Thoracic aorta (tissue), 2 donors: Measurements from ENCODE around the gene ITM2C. TPM values are rescaled to one million over a fixed set of nuclear protein-coding genes. Genes with fewer than 3 reads are reported as not detected.
A peak's percentile ranks its signal among the peaks of the same experiment; 100 is the strongest.

Experiments
- ATAC-seq: fragments of 150-250 bp; one replicate; pipeline ENCODE4 v1.8.0; 2017; ENCODE audit warnings: low read depth; ENCODE audit not compliant: insufficient number of reproducible peaks, low FRiP score
- DNase-seq: peaks from one replicate; pipeline ENCODE4 v3.0.0-alpha.2; 2020; ENCODE audit warnings: low spot score
- H3K27ac ChIP-seq, 2 donors: fragments of 200-600 bp; sonication (generic); 1 replicate in 1 of 2; 2 replicates in 1 of 2; pipeline ENCODE4 v1.5.1; 2016; ENCODE audit warnings: mild to moderate bottlenecking in 2 of 2, moderate library complexity in 2 of 2
- H3K27me3 ChIP-seq: fragments of 200-600 bp; sonication (generic); replicated peaks from 2 replicates; pipeline ENCODE4 v1.6.0; 2016; ENCODE audit warnings: mild to moderate bottlenecking; ENCODE audit not compliant: insufficient read depth
- H3K36me3 ChIP-seq: fragments of 200-600 bp; sonication (generic); one replicate; pipeline ENCODE4 v1.5.1; 2016
- H3K4me1 ChIP-seq, 2 donors: fragments of 200-600 bp; sonication (generic); 1 replicate in 1 of 2; 2 replicates in 1 of 2; pipeline versions ENCODE4 v1.5.1 to v1.6.0; 2016; ENCODE audit warnings: low read depth in 2 of 2, mild to moderate bottlenecking in 1 of 2; ENCODE audit not compliant: control insufficient read depth in 1 of 2
- H3K4me3 ChIP-seq: fragments of 200-600 bp; sonication (generic); 2 replicates; pipeline ENCODE4 v1.5.1; 2016; ENCODE audit warnings: mild to moderate bottlenecking
- H3K9me3 ChIP-seq: fragments of 200-600 bp; sonication (generic); 2 replicates; pipeline ENCODE4 v1.5.1; 2016
- total RNA-seq, 2 donors: library from RNA; depleted of rRNA; stranded (reverse); fragments of >200 nt; gene quantifications; one replicate each; pipeline versions ENCODE4 v1.1.0 to v1.2.3, GENCODE V29; 2016
- TF ChIP-seq, protein P1 (sequence below): fragments of 200-600 bp; sonication (generic); IDR thresholded peaks from one replicate; pipeline ENCODE4 v1.5.1; 2019; ENCODE audit warnings: antibody characterized with exemption

Gene ITM2C
- total RNA-seq, 2 donors from 2014 or later = 65.5 to 70.6 TPM

DNA sequence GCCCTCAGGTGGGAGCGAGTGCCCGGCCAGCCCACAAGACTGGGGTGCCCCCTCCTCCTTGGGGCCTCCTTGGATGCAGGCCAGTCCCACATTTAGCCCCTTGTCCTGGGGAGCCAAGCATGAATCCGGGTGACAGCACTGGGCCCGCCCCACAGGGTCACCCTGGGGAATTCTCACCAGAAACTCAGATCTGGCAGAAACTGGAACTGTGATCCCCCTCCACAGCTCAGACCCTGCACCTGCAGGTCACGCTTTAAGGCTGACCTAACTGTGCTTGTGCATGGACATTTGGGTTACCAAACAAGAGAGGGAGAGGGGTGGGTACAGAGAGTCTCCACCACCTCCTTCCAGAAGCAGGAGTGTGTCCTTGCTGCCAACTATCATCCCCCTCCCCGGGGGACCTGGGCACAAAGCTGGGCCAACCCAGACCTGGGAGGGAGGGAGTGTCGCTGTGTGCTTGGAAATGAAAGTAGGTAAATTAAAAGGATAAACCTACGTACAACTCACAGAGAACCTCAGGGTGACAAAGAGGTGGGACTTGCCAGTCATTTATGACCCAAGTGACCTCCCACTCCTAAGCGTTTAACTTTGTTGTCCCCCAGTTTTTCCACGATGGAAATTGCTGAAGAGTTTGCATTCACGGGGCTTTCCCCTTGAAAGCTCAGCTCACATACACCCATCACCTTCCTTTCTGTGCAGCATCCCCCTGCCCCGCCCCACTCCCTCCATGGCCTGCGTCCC is 9.1 kb downstream of the ITM2C start:
- no peak overlapping the region for H3K4me3 ChIP-seq
- DNase-seq = no peak

DNA sequence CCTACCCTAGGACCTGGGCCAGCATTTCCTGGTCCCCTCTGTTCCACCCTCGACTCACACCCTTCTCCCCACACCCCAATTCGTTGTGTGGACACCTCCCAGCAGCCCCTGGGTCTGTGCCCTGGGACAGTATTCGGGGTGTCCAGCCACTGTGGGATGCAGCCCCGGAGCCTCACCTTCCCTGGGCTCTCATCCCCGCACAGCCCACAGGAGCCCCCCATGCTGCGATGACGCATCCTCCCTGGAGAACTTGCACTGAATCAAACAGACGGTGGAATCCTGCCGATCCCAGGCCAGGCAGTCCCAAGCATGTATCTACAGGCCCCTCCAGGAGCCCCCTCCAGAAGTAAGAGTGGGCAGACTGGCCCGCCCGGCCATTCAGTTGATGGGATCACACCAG is 9.7 kb downstream of the ITM2C start:
- no peak for DNase-seq
- Histone ChIP-seq H3K27me3 (no peaks in the 10 kb centered on the region), H3K36me3 (peaks cover 8% of the 10 kb centered on the region), H3K4me1 (peaks cover 8 to 34% of the 10 kb centered on the region in 2 donors), H3K4me3 (no peak overlapping the region), H3K27ac (no peak overlapping the region), H3K9me3 (no peaks in the 10 kb centered on the region)
- no peak for ATAC-seq
- TF ChIP-seq, protein P1, sequence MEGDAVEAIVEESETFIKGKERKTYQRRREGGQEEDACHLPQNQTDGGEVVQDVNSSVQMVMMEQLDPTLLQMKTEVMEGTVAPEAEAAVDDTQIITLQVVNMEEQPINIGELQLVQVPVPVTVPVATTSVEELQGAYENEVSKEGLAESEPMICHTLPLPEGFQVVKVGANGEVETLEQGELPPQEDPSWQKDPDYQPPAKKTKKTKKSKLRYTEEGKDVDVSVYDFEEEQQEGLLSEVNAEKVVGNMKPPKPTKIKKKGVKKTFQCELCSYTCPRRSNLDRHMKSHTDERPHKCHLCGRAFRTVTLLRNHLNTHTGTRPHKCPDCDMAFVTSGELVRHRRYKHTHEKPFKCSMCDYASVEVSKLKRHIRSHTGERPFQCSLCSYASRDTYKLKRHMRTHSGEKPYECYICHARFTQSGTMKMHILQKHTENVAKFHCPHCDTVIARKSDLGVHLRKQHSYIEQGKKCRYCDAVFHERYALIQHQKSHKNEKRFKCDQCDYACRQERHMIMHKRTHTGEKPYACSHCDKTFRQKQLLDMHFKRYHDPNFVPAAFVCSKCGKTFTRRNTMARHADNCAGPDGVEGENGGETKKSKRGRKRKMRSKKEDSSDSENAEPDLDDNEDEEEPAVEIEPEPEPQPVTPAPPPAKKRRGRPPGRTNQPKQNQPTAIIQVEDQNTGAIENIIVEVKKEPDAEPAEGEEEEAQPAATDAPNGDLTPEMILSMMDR = no peak

More for the DNA sequence above, 9.1 kb downstream of the ITM2C start:
- peak overlapping the region in 1 of 2 donors; percentile 25 for H3K27ac ChIP-seq
- TF ChIP-seq, protein P1 = no peak
- no peak for ATAC-seq
- peaks cover 8% of the 10 kb centered on the region for H3K36me3 ChIP-seq
- no peaks in the 10 kb centered on the region for H3K27me3 ChIP-seq
- H3K4me1 ChIP-seq = peaks cover 8 to 41% of the 10 kb centered on the region in 2 donors
- no peaks in the 10 kb centered on the region for H3K9me3 ChIP-seq

DNA sequence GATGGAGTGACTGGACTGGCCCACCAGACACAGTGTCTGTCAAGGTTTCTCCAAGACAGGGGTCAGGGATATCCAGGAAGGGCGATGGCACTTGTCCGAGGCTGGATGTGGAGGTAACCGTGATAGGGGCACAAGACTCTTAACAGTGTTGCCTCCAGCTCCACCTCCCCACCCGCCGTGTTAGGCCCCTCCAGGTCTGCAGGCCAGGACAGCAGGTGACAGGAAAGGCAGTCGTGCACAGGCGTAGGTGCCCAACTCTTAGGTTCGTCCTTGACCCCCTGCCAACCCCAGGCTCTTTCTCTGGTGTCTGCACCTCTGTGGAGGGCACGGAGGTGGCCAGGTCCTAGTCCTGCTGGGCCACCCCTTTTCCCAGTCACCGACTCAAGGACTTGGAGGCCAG is 10.1 kb downstream of the ITM2C start:
- no peaks in the 10 kb centered on the region for H3K9me3 ChIP-seq
- H3K36me3 ChIP-seq = peaks cover 8% of the 10 kb centered on the region
- H3K4me3 ChIP-seq = no peak overlapping the region
- TF ChIP-seq, protein P1 = no peak
- H3K4me1 ChIP-seq = peaks cover 8 to 30% of the 10 kb centered on the region in 2 donors
- DNase-seq = no peak
- H3K27me3 ChIP-seq = no peaks in the 10 kb centered on the region
- ATAC-seq = no peak
- H3K27ac ChIP-seq = no peak overlapping the region

DNA sequence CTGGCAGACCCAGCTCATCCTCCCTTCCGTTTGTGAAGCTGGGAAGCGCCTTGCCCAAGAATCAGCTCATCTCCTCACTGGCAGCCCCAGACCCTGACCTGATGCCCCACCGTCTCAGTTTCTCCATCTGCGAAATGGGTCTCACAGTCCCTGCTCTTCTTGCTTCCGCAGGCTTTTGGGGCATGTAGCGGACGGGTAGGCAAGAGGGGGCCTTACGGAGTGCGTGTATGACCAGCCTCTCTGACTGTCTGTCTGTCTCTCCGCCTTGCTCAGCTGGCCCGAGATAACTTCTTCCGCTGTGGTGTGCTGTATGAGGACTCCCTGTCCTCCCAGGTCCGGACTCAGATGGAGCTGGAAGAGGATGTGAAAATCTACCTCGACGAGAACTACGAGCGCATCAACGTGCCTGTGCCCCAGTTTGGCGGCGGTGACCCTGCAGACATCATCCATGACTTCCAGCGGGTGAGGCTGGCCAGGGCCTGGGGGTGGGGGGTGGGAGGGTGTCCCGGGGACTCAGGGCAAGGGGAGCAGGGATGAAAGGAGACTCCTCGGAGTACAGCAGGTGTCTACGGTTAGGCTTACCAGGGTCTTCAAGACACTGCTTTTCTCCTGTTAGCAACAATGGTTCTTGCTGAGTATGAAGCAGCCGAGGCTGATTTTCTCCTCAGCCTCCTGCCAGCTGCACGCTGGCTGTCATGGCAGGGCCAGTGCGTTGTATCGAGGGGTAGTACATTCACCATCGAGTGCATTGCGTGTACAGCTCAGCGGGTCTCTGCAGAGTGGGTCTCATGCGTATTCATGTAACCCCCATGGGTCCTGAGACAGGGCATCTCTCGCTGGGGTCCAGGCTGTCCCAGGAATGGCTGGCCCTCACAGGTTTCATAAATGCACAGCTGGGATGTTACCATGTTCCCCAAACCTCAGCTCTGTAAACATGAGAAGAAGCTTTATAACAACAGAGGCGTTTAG is 10.9 kb downstream of the ITM2C start:
- Histone ChIP-seq H3K4me1 (peaks cover 3 to 23% of the 10 kb centered on the region in 2 donors), H3K9me3 (no peaks in the 10 kb centered on the region), H3K4me3 (no peak overlapping the region), H3K27me3 (no peaks in the 10 kb centered on the region), H3K27ac (no peak overlapping the region), H3K36me3 (peaks cover 8% of the 10 kb centered on the region)
- ATAC-seq = no peak
- TF ChIP-seq, protein P1 = no peak
- no peak for DNase-seq
